Naive thymus-derived CD4-positive, alpha-beta T cell (primary cell): Measurements from ENCODE around the gene C1QTNF2. TPM values are rescaled to one million over a fixed set of nuclear protein-coding genes. Genes with fewer than 3 reads are reported as not detected.

Source experiments
- ATAC-seq: fragments of 150-1000 bp; cut with Tn5 transposase; 2 replicates; pipeline ENCODE4 v1.10.0; 2021; ENCODE audit warnings: mild to moderate bottlenecking, moderate library complexity
- CTCF ChIA-PET: fragments of 350-600 bp; sonication (Branson Sonifier 250); formaldehyde crosslinking; loops from one replicate; lab custom pipeline; 2021; ENCODE audit warnings: antibody characterized with exemption; lab: Charles Lee
- POLR2A ChIA-PET: fragments of 350-600 bp; sonication (Branson Sonifier 250); formaldehyde crosslinking; loops from one replicate; lab custom pipeline; 2021; ENCODE audit warnings: antibody characterized with exemption, inconsistent platforms; lab: Charles Lee
- DNase-seq, 9 donors: peaks; one replicate each; pipeline versions ENCODE4 v3.0.0 to v3.0.0-alpha.2; 2020 to 2022; ENCODE audit warnings: mixed read lengths in 1 of 9
- H3K27ac ChIP-seq: one replicate; pipeline ENCODE4 v1.7.0; 2013; ENCODE audit warnings: mild to moderate bottlenecking, low read depth, low read length, moderate library complexity
- H3K27me3 ChIP-seq, 2 donors: one replicate each; pipeline ENCODE4 v1.7.0; 2013; ENCODE audit warnings: low read length in 2 of 2, mild to moderate bottlenecking in 2 of 2, moderate library complexity in 2 of 2; ENCODE audit not compliant: control insufficient read depth in 2 of 2, insufficient read depth in 2 of 2
- H3K36me3 ChIP-seq, 3 experiments: 1 replicate in 2 of 3; 2 replicates in 1 of 3; pipeline ENCODE4 v1.7.0; 2013; ENCODE audit warnings: low read length in 3 of 3, mild to moderate bottlenecking in 3 of 3, moderate library complexity in 1 of 3; ENCODE audit not compliant: insufficient read depth in 3 of 3, control insufficient read depth in 2 of 3
- H3K4me1 ChIP-seq, 2 donors: one replicate each; pipeline ENCODE4 v1.7.0; 2013; ENCODE audit warnings: low read length in 2 of 2, mild to moderate bottlenecking in 2 of 2, moderate library complexity in 1 of 2; ENCODE audit not compliant: control insufficient read depth in 2 of 2, insufficient read depth in 2 of 2
- H3K4me3 ChIP-seq: 2 replicates; pipeline ENCODE4 v1.7.0; 2013; ENCODE audit warnings: mild to moderate bottlenecking, low read length
- H3K9me3 ChIP-seq, 3 experiments: 1 replicate in 2 of 3; 2 replicates in 1 of 3; pipeline ENCODE4 v1.7.0; 2013; ENCODE audit warnings: low read length in 3 of 3; ENCODE audit not compliant: control insufficient read depth in 2 of 3
- H3K27ac Mint-ChIP-seq, 9 donors: one replicate each; pipeline ENCODE4 v1.8.0; 2020 to 2022; ENCODE audit warnings: mixed read lengths in 9 of 9, mild to moderate bottlenecking in 8 of 9, moderate library complexity in 5 of 9, inconsistent platforms in 2 of 9
- H3K27me3 Mint-ChIP-seq, 5 donors: one replicate each; pipeline ENCODE4 v1.8.0; 2021 to 2022; ENCODE audit warnings: mixed read lengths in 5 of 5, mild to moderate bottlenecking in 1 of 5
- H3K36me3 Mint-ChIP-seq, 5 donors: one replicate each; pipeline ENCODE4 v1.8.0; 2020 to 2022; ENCODE audit warnings: mixed read lengths in 5 of 5, mild to moderate bottlenecking in 3 of 5, inconsistent platforms in 1 of 5
- H3K4me1 Mint-ChIP-seq, 7 donors: one replicate each; pipeline ENCODE4 v1.8.0; 2020 to 2022; ENCODE audit warnings: mixed read lengths in 7 of 7, mild to moderate bottlenecking in 3 of 7, inconsistent platforms in 1 of 7
- H3K4me3 Mint-ChIP-seq, 10 donors: one replicate each; pipeline ENCODE4 v1.8.0; 2020 to 2022; ENCODE audit warnings: mild to moderate bottlenecking in 10 of 10, mixed read lengths in 10 of 10, moderate library complexity in 6 of 10, inconsistent platforms in 2 of 10
- H3K9me3 Mint-ChIP-seq, 11 donors: one replicate each; pipeline ENCODE4 v1.8.0; 2020 to 2022; ENCODE audit warnings: mixed read lengths in 11 of 11, mild to moderate bottlenecking in 4 of 11, inconsistent platforms in 1 of 11, moderate library complexity in 1 of 11
- intact Hi-C, 2 donors: fragments of 100-400 bp; cut with micrococcal nuclease; formaldehyde crosslinking; loops; one replicate each; pipeline ENCODE4 v1.15.1; 2023
- polyA plus RNA-seq, 2 donors: library from polyadenylated mRNA; unstranded; fragments of 300-500 nt; fragmentation: Illumina TruSeq; gene quantifications; one replicate each; pipeline ENCODE4 v1.2.3, GENCODE V29; 2021
- total RNA-seq, 6 experiments: library from RNA in 5 of 6; stranded (reverse) in 5 of 6; gene quantifications; 1 replicate in 5 of 6; 2 replicates in 1 of 6; pipeline ENCODE4 v1.2.3 and lab custom pipeline; 2021 to 2026

The C1QTNF2 gene
- total and polyA plus RNA-seq, 7 experiments from 2014 or later, result not detected

GRCh38 chr5:160352308-160352707 is 18.1 kb downstream of the C1QTNF2 start:
- ChIA-PET POLR2A (no interaction called here), CTCF (no interaction called here)
- no peak overlapping the region for H3K27ac ChIP-seq
- H3K36me3 ChIP-seq, result no peaks in the 10 kb centered on the region
- H3K9me3 ChIP-seq, result no peaks in the 10 kb centered on the region
- H3K27ac Mint-ChIP-seq, result no peak overlapping the region
- no peaks in the 10 kb centered on the region for H3K27me3 ChIP-seq
- DNase-seq, result no peak
- intact Hi-C loops, result no loop called here
- H3K9me3 Mint-ChIP-seq, result no peaks in the 10 kb centered on the region
- no peaks in the 10 kb centered on the region for H3K4me1 ChIP-seq
- H3K4me1 Mint-ChIP-seq, result no peaks in the 10 kb centered on the region
- H3K4me3 ChIP-seq, result no peak overlapping the region
- H3K27me3 Mint-ChIP-seq, result no peaks in the 10 kb centered on the region
- ATAC-seq, result no peak
- no peaks in the 10 kb centered on the region for H3K36me3 Mint-ChIP-seq
- no peak overlapping the region for H3K4me3 Mint-ChIP-seq

DNA sequence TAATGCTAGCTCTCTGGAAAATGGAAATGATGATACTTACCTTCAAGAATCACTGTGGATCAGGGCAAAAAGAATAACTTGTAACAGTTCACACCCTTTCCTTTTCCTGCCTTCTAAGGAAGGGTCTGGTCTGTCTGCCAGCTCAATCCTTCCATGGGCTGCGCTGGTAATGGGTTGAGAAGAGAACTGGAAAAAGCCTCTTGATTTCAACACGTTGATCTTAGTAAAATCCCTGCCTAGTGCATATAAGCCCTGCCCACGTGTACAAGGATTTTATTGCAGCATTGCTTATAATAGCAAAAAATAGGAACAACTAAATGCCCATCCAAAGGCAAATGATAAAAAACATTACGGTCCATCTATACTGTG is 20.5 kb downstream of the C1QTNF2 start:
- no peak overlapping the region for H3K27ac ChIP-seq
- H3K27me3 Mint-ChIP-seq, result no peaks in the 10 kb centered on the region
- H3K36me3 Mint-ChIP-seq, result no peaks in the 10 kb centered on the region
- intact Hi-C loops, result loop anchor here in 1 of 2 donors (10.0 kb wide), 2 partner anchors 905 to 1065 kb away; no protein-coding TSS in a partner anchor
- H3K36me3 ChIP-seq, result no peaks in the 10 kb centered on the region
- no peak overlapping the region for H3K4me3 ChIP-seq
- H3K27me3 ChIP-seq, result no peaks in the 10 kb centered on the region
- ChIA-PET CTCF (no interaction called here), POLR2A (no interaction called here)
- H3K27ac Mint-ChIP-seq, result no peak overlapping the region
- H3K4me3 Mint-ChIP-seq, result no peak overlapping the region
- no peak for ATAC-seq
- H3K9me3 Mint-ChIP-seq, result no peaks in the 10 kb centered on the region
- H3K4me1 ChIP-seq, result no peaks in the 10 kb centered on the region
- no peak for DNase-seq
- H3K9me3 ChIP-seq, result no peaks in the 10 kb centered on the region
- H3K4me1 Mint-ChIP-seq, result peaks cover 0 to 4% (median 0%) of the 10 kb centered on the region in 7 donors

DNA sequence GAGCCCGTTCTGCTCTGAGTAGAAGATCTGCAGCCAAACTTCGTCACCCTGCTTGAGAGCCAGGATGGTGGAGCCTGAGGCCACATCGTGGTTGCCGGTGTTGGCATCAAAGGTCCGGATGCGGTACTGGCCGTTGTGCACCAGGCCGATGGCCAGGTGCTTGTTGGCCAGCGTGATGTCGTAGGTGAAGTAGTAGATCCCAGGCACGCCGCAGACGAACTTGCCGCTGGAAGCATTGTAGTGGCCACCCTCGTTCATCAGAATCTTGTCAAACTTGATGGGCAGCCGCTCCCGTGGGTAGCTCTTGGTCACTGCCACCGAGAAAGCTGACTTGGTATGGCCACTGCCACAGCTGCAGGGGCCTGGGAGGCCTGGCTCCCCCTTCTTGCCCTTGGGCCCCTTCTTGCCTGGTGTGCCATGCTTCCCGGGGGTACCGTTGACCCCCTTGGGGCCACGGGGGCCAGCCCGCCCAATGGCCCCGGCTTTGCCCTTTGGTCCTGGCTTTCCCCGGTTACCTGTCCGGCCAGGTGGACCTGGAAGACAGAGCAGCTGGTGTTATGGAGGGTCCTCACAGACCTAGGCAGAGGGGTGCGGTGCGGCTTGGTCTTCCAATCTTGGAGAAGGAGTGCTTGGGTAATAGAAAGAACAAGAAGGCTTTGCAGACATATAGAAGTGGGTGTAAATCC is 21.0 kb downstream of the C1QTNF2 start:
- Mint-ChIP-seq H3K36me3 (no peaks in the 10 kb centered on the region), H3K27me3 (no peaks in the 10 kb centered on the region), H3K27ac (no peak overlapping the region), H3K4me1 (peaks cover 0 to 4% (median 0%) of the 10 kb centered on the region in 7 donors), H3K4me3 (no peak overlapping the region), H3K9me3 (no peaks in the 10 kb centered on the region)
- no peaks in the 10 kb centered on the region for H3K4me1 ChIP-seq
- CTCF ChIA-PET, result no interaction called here
- no peaks in the 10 kb centered on the region for H3K27me3 ChIP-seq
- ATAC-seq (no peak), DNase-seq (no peak)
- no peaks in the 10 kb centered on the region for H3K9me3 ChIP-seq
- no peak overlapping the region for H3K27ac ChIP-seq
- no peaks in the 10 kb centered on the region for H3K36me3 ChIP-seq
- H3K4me3 ChIP-seq, result no peak overlapping the region
- POLR2A ChIA-PET, result no interaction called here
- intact Hi-C loops, result loop anchor here in 1 of 2 donors (10.0 kb wide), 2 partner anchors 905 to 1065 kb away; no protein-coding TSS in a partner anchor

DNA sequence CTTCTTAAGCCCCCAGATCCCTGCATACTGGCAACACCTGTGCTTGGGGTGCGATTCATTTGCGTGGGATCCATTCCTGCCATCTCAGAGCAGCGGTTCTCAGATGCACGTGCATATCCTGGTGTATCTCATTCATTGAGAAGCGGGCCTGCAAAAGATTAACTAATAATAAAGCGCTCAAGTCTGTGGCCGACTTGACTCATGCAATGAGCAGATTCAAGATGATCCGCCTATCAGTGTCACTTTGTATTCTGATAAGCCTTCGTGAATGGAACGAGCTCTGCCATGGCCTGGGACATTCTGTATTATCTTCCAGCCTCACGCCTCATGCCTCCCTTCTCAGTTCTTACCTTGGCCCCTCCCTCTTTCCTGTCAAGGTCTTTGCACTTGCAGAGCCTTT is 22.3 kb downstream of the C1QTNF2 start:
- Mint-ChIP-seq H3K36me3 (no peaks in the 10 kb centered on the region), H3K4me1 (peaks cover 0 to 4% (median 0%) of the 10 kb centered on the region in 7 donors), H3K4me3 (no peak overlapping the region), H3K27ac (no peak overlapping the region), H3K9me3 (no peaks in the 10 kb centered on the region), H3K27me3 (peaks cover 0 to 3% (median 0%) of the 10 kb centered on the region in 5 donors)
- ChIA-PET POLR2A (no interaction called here), CTCF (interaction anchor here (1.1 kb wide), 3 partner anchors 311 to 328 kb away, joined by 3 to 4 read pairs (median 3); no protein-coding TSS in a partner anchor)
- Histone ChIP-seq H3K4me3 (no peak overlapping the region), H3K27me3 (no peaks in the 10 kb centered on the region), H3K4me1 (no peaks in the 10 kb centered on the region), H3K9me3 (no peaks in the 10 kb centered on the region), H3K36me3 (no peaks in the 10 kb centered on the region), H3K27ac (no peak overlapping the region)
- intact Hi-C loops, result loop anchor here in 1 of 2 donors (10.0 kb wide), 2 partner anchors 903 to 1063 kb away; no protein-coding TSS in a partner anchor
- DNase-seq (no peak), ATAC-seq (no peak)

DNA sequence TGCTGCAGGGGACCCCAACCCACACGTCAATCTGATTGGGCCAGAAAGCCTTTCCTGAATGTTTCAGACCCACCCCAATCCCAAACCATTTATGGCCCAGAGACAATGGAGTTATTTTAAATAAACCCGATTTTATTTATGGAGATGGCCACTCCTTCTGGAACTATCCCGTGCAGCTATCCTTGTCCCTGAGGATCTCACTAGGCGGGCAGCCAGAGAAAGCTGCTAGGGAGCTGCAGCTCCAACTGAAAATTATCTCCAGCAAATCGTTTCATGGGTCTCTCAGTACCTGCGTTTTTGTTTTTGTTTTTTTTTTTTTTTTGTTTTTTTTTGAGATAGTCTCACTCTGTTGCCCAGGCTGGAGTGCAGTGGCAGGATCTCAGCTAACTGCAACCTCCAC is 23.0 kb downstream of the C1QTNF2 start:
- Histone ChIP-seq H3K9me3 (no peaks in the 10 kb centered on the region), H3K4me3 (no peak overlapping the region), H3K27ac (no peak overlapping the region), H3K36me3 (no peaks in the 10 kb centered on the region), H3K4me1 (no peaks in the 10 kb centered on the region), H3K27me3 (no peaks in the 10 kb centered on the region)
- CTCF ChIA-PET, result interaction anchor here (1.1 kb wide), 1 partner anchor 327 kb away, joined by 3 read pairs; no protein-coding TSS in a partner anchor
- no peaks in the 10 kb centered on the region for H3K36me3 Mint-ChIP-seq
- intact Hi-C loops, result loop anchor here in 1 of 2 donors (10.0 kb wide), 2 partner anchors 903 to 1063 kb away; no protein-coding TSS in a partner anchor
- ATAC-seq (no peak), DNase-seq (no peak)
- peaks cover 0 to 3% (median 0%) of the 10 kb centered on the region in 5 donors for H3K27me3 Mint-ChIP-seq
- H3K27ac Mint-ChIP-seq, result no peak overlapping the region
- H3K9me3 Mint-ChIP-seq, result no peaks in the 10 kb centered on the region
- H3K4me3 Mint-ChIP-seq, result no peak overlapping the region
- peaks cover 0 to 4% (median 0%) of the 10 kb centered on the region in 7 donors for H3K4me1 Mint-ChIP-seq
- POLR2A ChIA-PET, result no interaction called here

- DNase-seq (no peak), ATAC-seq (no peak)
- H3K4me3 Mint-ChIP-seq, result no peak overlapping the region
- intact Hi-C loops, result loop anchor here in 1 of 2 donors (10.0 kb wide), 2 partner anchors 898 to 1058 kb away; no protein-coding TSS in a partner anchor
- H3K36me3 ChIP-seq, result no peaks in the 10 kb centered on the region
- no peaks in the 10 kb centered on the region for H3K36me3 Mint-ChIP-seq
- no peak overlapping the region for H3K27ac ChIP-seq
- no peaks in the 10 kb centered on the region for H3K9me3 ChIP-seq
- H3K27me3 ChIP-seq, result no peaks in the 10 kb centered on the region
- peaks cover 0 to 4% (median 0%) of the 10 kb centered on the region in 7 donors for H3K4me1 Mint-ChIP-seq
- H3K9me3 Mint-ChIP-seq, result no peaks in the 10 kb centered on the region
- no peaks in the 10 kb centered on the region for H3K4me1 ChIP-seq
- no peak overlapping the region for H3K27ac Mint-ChIP-seq
- ChIA-PET POLR2A (no interaction called here), CTCF (interaction anchor here (1.0 to 4.1 kb wide), 3 partner anchors 111 to 321 kb away, joined by 3 to 55 read pairs (median 4); no protein-coding TSS in a partner anchor)
- peaks cover 0 to 4% (median 0%) of the 10 kb centered on the region in 5 donors for H3K27me3 Mint-ChIP-seq
- H3K4me3 ChIP-seq, result no peak overlapping the region
These were observed 27.9 kb downstream of the C1QTNF2 start for GRCh38 chr5:160342413-160342941.
